ENCODE measurements around the gene IHH. TPM values are rescaled to one million over a fixed set of nuclear protein-coding genes. Genes with fewer than 3 reads are reported as not detected.

IHH gene
- total and polyA plus RNA-seq, 2 donors (not counting 3 experiments of a cell fraction or from before 2014, with no cell fraction given), result 0.03 TPM; not detected in 1

GRCh38 chr2:219045937-219046550, 14.7 kb downstream of the IHH start:
- intact Hi-C loops (cut with micrococcal nuclease) (no loop called here), dilution Hi-C loops (cut with MboI; ENCODE audit: extremely low pct_ligation_motif_present, low sequenced_read_pairs) (no loop called here)
- no peak overlapping the region for H3K9ac ChIP-seq (replicated peaks; ENCODE audit: extremely low read depth, insufficient read depth, low read length)
- peaks cover 9 to 16% of the 10 kb centered on the region in 2 experiments for H3K27me3 ChIP-seq (ENCODE audit: control insufficient read depth in 2 of 2, insufficient read depth in 2 of 2, low read length in 2 of 2)
- H3K4me1 ChIP-seq (ENCODE audit: control insufficient read depth, extremely low read depth, insufficient read depth, low read length), result no peaks in the 10 kb centered on the region
- H4K20me1 ChIP-seq (replicated peaks; ENCODE audit: control insufficient read depth, extremely low read depth, insufficient read depth, low read length), result no peaks in the 10 kb centered on the region
- no peaks in the 10 kb centered on the region for H3K9me1 ChIP-seq (replicated peaks; ENCODE audit: control insufficient read depth, extremely low read depth, insufficient read depth, low read length)
- H3K79me2 ChIP-seq (ENCODE audit: control insufficient read depth, insufficient read depth, low read length), result no peaks in the 10 kb centered on the region
- H3K9me3 ChIP-seq (replicated peaks; ENCODE audit: control insufficient read depth, insufficient read depth, low read length), result no peaks in the 10 kb centered on the region
- H2AFZ ChIP-seq (ENCODE audit: low read depth, low read length), result no peak overlapping the region
- no peak overlapping the region for H3K4me2 ChIP-seq (ENCODE audit: insufficient read depth, low read length)
- POLR2A ChIA-PET, result no interaction called here
- TF ChIP-seq MAX (IDR thresholded peaks at IDR 0.05; ENCODE audit: insufficient read depth, insufficient read length) (no peak), GATA2 (IDR thresholded peaks at IDR 0.05; ENCODE audit: insufficient read depth, insufficient read length, low read depth, low read length) (no peak), JUN (IDR thresholded peaks at IDR 0.05; ENCODE audit: borderline replicate concordance, insufficient read depth, insufficient read length, low read depth) (no peak), POLR2AphosphoS5 (IDR thresholded peaks at IDR 0.05; ENCODE audit: insufficient read depth, low read depth, low read length) (no peak), EZH2 (IDR thresholded peaks at IDR 0.05; ENCODE audit: borderline replicate concordance, low read depth, low read length, severe bottlenecking) (no peak), FOS (IDR thresholded peaks at IDR 0.05; ENCODE audit: borderline replicate concordance, insufficient read depth, low read length) (no peak), POLR2A (IDR thresholded peaks at IDR 0.05; ENCODE audit: low read depth, low read length) (no peak), MYC (IDR thresholded peaks at IDR 0.05; ENCODE audit: low read depth, low read length) (no peak), CTCF (IDR thresholded peaks at IDR 0.05; ENCODE audit: extremely low read depth in 1 of 2, insufficient read depth in 1 of 2, low read depth in 1 of 2, low read length in 2 of 2) (no peak)
- no peak overlapping the region for H3K27ac ChIP-seq (ENCODE audit: insufficient read depth, low read depth, low read length)
- no peak for FAIRE-seq
- no TSS peak for BruUV-seq (replicated peaks)
- H3K36me3 ChIP-seq (ENCODE audit: control insufficient read depth in 2 of 2, extremely low read depth in 1 of 2, insufficient read depth in 2 of 2, low read length in 2 of 2), result no peaks in the 10 kb centered on the region
- no peak overlapping the region for H3K4me3 ChIP-seq (replicated peaks in 1 of 3; ENCODE audit: insufficient read depth in 1 of 3, low read depth in 1 of 3, low read length in 3 of 3)
- DNase-seq (ENCODE audit: low read depth, low spot score), result peak; percentile 39
- CTCF ChIA-PET, result interaction anchor here (0.6 to 3.4 kb wide), 11 partner anchors 8 to 109 kb away, joined by 3 to 28 read pairs (median 4); partner anchors contain the start of gene CDK5R2

Measured in endothelial cell of umbilical vein (primary cell).